GM18909 (cell line): ENCODE results near the gene CLECL1.
"Not testable (repeated sequence)": the region's sequence is repeated elsewhere in the genome, so short reads cannot be mapped to it uniquely, and the experiment has no call there.

Source experiments
- ATAC-seq: cut with Tn5 transposase; IDR thresholded peaks from one replicate; pipeline ENCODE4 v1.9.1; 2021; ENCODE audit warnings: mild to moderate bottlenecking; ENCODE audit not compliant: unreplicated experiment, poor library complexity

The CLECL1 gene

DNA sequence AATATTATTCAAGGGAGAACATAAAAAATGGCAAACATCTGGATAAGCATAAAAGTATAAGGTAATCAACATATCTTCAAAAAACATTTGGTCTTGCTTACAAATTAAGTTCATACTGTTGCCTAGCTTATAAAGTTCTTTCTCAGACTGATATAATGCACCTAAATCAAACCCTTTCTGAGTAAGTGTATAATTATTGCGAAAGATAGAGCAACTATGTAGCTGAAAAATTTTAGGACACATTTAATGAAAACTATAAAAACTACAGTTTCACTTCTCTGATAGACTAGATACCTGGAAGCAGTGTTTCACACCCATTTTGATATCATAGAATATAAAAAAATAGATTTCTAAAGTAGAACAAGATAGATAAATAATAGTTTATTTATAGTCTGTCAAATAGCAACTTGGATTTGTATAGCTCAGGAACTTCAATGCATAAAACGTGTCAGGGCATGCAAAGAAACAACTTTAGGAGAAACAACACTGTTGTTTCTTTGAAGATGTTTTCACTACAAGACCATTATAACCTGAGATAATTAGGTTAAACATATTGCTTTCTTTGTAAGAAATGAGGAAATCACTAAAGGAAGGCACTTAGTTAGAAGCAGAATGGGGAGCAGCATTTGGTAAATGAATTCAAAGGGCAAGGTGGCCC, 7.6 kb downstream of the CLECL1 start:
- ATAC-seq, result no peak

DNA sequence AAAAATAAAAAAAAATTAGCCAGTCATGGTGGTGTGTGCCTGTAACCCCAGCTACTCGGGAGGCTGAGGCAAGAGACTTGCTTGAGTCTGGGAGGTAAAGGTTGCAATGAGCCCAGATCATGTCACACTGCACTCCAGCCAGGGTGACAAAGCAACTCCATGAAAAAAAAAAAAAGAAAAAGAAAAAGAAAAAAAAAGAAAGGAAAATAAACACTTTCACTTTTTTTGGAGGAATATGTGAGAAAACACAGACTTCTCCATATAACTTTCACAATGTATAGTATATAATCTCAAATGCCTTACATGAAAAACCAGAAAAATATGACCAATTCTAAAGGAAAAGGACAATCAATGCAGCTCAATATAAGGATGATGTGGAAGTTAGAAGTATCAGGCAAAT, 8.9 kb downstream of the CLECL1 start:
- no peak for ATAC-seq

DNA sequence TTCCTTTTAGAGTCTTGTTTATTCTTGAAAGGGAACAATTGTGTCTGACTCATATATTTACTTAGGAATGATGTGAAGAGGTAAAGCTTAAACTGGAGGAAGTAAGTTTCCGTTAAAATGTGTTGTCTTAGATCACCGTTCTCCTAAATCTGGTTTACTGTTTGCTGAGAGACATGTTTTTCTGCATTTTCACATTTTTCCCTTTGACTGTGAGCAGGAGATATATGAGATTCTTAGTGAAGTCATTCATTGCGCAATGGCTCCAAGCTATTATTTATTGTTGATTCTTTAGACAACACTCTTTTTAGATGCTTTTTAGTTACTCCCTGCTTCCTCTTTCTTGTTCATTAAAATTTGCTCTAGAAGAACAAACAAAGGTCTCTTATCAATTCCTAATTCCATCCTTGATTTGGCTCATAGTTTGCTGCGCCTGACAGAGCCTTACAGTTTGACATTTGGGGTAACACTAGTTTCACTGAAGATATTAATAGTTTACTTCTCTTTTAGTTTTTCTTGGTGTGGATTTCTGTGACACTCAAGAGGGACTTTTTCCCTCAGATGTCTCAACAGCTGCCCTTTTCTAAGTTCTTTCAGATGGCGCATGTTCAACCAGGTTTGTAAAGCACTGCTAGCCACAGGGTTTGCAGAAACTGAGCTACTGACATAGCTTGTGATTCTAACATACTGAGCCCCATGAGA, 11.4 kb downstream of the CLECL1 start:
- peak; percentile 62 for ATAC-seq

DNA sequence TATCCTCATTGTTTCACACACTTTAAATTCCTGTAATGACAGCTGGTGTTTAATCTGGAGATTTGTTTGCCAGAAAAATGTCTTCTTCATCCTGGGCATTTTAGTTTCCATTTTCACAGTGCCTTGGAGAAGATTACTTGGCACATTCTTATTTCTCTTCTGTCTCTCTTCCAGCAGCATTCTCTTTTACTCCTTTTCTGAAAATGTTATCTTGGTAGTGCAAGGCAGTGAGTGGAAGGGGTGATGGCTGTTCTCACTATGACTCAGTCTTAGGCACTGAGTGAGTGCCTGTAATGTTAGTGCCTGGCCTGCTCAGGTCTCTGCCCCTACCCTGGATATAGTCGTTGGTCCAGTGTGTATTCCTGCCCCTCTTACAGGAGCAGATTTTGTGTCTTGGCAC, 13.1 kb downstream of the CLECL1 start:
- no peak for ATAC-seq

DNA sequence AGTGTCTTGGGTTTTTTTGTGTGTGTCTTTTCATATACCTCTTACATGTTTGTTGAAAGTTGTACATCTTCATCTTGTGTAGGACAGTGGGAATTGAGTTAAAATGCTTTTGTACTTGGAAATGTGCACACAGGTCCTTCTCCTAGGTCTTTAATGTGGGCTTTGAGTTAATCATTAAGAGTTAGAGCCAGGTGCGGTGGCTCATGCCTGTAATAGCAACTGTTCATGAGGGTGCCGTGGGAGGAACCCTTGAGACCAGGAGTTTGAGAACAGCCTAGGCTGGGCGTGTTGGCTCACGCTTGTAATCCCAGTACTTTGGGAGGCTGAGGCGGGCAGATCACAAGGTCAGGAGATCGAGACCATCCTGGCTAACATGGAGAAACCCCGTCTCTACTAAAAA, 13.9 kb downstream of the CLECL1 start:
- ATAC-seq, result peak; percentile 46

DNA sequence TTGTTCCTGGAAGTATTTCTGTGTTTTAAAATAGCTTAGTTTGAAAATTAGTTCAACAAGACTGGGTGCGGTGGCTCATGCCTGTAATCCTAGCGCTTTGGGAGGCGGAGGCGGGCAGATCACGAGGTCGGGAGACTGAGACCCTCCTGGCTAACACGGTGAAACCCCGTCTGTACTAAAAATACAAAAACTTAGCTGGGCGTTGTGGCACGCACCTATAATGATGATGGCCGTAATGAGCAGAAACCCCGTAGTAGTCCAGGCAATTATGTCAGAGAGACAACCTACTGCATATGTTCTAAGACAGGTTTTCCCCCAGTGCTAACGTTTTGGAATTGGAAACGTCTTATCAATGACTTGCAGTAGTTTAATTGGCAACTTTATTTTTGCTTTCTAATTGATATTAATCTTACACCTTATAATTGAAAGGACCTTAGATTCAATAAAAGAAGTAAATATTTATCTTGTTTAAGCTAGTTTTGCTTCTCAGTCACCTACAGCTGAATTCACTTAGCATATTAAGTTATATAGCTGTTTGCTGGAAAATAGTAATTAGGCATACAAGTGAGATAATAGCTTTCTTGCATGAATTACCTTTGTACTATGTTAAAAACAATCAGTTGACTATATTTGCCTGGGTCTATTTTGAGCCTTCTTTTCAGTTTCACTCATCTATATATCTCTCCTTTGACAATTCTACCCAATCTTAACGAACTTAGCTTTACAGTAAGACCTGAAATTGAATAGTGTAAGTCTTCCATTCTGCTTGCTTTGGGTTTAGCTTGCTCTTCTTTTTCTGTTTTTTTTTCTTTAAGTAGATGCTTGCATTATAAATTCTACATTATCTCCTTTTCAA, 15.6 kb downstream of the CLECL1 start:
- ATAC-seq, result no peak

DNA sequence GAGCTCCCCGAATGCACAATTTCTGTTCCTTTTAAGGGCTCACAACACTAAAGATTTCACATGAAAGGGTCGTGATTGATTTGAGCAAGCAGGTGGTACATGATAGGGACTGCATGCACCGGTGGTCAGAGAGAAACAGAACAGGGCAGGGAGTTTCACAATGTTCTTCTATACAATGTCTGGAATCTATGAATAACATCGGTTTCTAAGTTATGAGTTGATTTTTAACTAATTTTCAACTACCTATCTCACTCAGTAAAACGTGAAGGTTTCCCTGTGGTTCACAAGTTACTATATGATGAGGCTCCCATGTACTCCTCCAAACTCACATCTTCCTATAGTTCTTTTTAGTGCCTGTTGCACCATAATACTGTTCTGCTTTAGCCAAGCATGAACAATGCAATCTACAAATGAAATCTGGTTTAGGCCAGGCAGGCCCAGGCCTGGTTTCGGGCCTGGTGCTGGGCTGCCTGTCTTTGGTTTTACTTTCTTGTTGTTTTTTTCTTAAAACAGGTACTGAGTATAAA, 19.8 kb downstream of the CLECL1 start:
- ATAC-seq, result peak; percentile 73

DNA sequence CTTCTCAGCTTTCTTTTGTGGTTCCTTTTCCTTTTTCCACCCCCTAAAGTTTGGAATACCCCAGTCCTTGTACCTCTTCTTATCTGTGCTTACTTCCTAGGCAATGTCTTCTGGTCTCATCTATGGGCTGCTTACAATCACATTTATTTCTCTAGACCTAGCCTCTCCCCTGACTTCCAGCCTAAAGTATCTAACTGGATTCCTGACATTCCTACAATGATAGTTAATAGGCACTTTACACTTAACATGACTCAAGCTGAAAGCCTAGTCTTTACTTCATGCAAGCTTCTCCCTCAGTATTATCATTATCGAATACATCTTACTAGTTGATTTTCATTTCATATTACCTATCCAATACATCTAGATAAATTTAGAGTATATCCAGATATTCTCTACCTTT, 21.2 kb downstream of the CLECL1 start:
- no peak for ATAC-seq

DNA sequence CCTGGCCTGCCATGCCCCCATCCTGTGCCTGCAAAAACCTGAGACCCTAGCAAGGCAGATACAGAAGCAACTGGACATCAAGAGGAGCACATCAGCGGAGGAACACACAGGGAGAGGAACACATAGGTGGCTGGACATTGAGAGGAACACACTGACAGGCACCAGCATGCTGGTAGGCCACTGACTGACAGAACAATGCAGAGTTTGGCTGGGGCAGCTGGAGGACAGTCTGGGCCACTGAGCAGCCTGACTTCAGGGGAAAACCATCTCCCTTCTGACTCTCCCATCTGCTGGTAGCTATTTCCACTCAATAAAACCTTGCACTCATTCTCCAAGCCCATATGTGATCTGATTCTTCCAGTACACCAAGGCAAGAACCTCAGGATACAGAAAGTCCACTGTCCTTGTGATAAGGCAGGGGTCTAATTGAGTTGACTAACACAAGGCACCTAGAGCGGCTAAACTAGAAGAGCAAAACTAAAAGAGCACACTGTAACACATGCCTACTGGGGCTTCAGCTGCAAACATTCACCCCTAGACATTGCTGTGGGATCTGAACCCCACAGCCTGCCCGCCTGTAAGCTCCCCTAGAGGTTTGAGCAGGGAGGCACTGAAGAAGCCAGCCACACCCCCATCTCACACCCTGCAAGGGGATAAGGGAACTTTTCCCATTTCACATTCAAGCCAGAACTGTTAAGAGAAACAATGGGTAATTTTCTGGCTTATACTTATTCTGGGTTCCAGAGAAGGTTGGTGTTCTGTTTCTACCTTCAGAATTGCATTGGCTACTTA, 22.1 kb downstream of the CLECL1 start:
- ATAC-seq, result no peak

DNA sequence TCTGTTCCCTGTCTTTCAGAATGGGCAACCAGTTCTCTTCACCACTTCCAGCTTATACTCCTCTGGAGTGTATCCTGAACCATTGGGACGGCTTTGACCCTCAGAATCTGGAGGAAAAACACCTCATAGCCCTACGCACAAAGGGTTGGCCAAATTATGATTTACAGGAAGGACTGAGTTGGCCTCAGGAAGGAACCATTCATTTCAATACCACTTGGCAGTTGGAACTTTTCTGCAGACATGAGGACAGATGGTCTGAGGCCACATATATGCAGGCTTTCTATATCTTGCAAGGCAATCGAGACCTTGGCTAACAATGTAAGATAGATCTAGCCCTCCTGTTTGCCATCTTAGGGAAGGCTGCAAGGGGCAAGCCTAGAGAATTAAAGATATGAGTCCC, 24.0 kb downstream of the CLECL1 start:
- ATAC-seq, result no peak

DNA sequence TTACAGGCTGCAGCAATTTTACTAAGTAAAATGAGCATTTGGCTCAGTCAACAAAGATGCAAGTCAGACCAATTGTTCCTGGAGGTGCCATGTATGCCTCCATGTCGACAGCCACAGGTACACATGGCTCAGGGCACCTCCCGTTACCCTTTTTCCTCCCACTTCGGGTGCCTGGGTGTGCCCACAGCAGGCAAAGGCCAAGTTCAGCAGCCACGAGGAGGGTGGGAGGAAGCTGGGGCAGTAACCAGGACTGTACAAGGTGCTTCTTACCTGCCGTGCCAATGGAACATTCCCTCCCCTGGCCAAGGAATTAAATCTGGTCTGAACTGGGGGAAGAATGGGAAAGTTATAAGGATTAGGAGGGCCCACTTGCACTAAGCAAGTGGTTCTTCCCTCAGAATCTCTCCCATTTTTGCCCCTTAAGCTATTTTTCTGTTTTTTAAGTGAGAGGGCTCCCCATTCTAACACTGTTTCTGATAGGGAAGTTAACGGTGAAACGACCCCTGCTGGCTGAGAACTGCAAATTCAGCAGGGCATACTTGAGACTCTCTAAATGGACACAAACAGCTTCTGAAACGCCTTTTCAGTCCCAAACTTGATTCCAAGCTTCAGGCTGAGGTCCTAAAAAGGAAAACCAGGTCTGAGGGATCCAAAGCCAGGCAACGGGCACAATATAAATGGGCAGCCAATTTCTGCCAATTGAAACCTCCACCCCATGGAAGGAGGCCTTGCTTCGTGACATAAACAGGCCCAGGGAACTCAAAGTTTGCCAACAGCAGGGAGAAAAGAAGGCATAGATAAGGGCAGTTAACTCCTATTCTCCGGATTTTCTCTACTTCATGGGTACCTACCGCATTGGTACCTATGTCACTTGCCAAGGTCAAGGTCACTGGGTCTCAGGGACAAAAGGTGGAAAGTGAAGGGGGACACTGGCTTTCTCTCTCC, 24.8 kb downstream of the CLECL1 start:
- ATAC-seq, result no peak

DNA sequence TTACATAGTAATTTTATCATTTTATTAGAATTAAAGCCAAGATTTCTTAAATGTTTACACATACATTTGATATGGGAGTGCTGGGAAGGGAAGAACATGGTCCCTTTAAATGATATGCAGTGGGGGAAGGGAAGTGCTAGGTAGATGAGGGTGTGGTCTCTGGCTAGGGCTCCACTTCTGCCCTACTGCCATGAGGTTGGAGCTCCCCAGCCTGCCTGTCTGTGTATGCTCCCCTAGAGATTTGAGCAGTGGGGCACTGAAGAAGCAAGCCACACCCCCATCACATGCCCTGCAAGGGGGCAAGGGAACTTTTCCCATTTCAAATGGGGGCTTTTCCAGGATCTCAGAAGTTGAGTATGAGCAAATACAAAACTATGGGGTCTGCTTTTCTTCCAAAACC, 25.5 kb downstream of the CLECL1 start:
- no peak for ATAC-seq

DNA sequence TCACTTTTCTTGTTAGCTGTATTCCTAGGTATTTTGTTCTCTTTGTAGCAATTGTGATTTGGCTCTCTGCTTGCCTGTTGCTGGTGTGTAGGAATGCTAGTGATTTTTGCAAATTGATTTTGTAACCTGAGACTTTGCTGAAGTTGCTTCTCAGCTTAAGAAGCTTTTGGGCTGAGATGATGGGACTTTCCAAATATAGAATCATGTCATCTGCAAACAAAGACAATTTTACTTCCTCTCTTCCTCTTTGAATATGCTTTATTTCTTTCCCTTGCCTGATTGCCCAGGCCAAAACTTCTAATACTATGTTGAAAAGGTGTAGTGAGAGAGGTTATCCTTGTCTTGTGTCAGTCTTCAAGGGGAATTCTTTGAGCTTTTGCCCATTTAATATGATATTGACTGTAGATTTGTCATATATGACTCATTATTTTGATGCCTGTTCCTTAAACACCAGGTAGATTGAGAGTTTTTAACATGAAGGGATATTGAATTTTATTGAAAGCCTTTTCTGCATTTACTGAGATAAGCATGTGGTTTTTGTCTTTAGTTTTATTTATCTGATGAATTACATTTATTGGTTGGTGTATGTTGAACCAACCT, 26.7 kb downstream of the CLECL1 start:
- ATAC-seq, result no peak

DNA sequence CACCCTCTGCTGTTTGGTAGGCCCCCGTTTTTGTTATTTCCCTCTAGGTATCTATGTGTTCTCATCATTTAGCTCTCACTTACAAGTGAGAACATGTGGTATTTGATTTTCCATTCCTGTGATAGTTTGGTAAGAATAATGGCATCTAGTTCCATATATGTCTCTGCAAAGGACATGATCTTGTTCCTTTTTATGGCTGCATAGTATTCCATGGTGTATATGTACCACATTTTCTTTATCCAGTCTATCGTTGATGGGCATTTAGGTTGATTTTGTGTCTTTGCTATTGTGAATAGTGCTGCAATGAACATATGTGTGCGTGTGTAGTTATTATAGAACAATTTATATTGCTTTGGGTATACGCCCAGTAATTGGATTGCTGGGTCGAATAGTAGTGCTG, 28.3 kb downstream of the CLECL1 start:
- not testable (repeated sequence) for ATAC-seq

DNA sequence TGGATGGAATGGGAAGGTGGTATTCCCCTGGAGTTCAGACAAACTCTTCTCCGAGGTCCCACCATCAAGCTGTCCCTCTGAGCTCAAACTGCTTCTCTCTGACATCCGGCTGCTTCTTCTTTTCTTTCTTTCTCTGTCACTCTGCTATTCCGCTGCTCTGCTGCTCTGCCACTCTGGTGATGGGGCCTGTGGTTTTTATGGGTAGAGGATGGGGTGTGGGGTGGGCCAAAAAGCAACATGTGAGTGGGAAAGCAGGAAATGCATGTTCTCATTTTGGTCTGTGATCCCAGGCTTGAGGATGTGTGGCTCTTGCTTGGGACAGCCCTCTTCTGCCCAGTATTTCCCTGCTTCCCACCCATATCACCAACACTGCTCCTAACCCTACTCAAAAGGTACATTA, 30.6 kb downstream of the CLECL1 start:
- ATAC-seq, result no peak

DNA sequence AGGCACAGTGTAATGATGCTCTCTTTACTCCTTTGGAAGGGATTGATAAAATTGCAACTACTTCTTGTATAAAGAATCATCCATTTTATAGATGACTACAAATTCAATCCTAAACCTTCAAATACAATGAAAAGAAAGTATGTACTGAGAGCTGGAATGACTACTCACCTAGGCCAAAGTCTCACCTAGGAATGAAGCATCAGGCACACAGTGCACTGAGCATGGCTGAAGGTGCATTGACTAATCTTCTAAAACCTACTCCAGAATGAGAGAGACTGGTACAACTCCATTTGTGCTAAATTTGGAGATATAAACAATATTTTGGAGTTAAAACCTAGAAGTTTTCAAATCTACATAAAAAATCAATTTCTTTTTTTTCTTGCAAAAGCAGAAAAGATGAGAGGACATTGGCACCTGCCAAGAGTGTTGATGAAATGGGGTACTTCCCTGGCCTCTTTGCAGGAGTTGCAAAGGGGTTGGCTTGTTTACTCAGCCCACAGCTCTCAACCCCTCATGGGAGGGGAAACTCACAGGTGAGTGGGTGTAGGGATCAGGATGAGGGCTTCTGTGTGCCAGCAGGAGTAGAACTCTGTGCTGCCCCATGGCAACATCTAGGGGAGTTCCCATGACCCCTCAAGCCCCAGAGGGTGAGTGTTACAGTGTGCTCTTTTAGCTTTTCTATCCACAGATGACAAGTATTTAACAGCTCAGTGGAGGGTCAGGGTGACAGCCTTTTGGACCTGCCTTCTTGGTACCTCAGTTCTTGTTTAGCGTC, 31.3 kb downstream of the CLECL1 start:
- peak; percentile 38 for ATAC-seq

DNA sequence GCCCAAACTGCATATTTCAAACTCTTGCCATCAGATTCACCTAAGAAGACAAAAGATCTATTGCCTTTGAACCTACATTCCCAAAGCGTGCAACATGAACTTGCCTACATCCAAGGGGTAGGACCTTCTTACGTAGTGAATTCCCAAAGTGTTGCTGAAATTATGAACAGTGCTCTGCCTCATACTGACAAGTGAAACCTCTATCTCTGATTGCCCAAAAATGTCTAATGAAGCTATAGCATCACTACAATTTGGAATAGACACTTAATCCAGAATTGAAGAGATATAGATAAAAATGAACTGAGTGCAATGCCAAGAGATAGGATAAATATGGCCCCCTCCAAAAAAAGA, 32.3 kb downstream of the CLECL1 start:
- no peak for ATAC-seq

DNA sequence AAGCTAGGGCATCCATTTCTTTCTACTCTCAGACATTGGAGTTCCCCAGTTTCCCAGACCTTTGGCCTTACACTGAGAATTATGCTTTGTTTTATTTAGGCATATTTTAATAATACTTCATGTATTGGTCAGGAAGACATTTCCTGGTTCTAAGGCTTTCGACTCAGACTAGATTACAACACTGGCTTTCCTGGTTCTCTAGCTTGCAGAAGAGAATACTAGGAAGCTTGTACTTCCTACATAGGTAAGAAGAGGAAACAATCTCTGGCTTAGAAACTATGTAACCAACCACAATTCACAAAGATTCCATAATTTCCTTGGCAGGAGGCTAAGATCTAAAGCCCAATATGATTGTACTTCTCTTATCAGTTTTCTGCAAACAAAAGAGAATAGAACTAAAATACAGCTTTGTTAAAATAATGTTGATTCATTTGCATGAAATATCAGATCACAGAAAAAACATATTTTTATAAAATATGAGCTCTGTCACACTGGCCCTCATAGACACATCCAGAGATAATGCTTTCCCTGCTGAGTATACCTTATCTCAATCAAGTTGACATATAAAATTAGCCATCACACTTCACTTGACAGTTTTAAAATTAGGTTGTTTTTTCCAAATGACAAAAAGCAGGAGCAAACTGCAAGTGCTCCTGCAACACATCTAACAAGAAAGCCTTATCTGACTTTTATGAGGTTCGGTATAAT, 32.8 kb downstream of the CLECL1 start:
- ATAC-seq, result no peak
